ENCODE measurements around the gene SNN.

SNN gene

DNA sequence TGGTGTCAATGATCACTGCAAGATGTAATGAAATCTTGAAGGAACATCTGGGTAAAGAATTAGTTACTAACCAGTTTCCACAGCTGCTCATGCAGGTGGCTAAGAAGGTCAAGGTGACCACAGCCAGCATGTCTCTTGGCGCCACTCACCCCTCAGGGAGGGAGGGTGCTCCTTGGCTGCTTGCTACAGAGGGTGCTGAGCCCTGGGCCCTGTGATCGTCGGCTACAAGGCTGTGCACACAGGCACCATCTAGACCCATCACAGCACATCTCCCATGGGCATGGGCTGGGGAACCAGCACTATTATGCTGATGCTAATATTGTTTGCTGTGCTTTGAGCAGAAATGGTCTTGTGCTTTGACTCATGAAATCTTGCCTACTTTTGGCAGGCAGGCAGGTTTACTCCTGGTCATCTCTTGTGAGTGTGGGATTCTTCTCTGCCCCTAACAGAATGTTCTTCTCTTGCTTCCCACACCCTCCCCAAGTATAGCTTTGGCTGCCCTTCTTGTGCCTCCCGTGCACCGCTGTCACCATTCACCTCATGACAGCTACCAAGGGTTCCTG is 38.0 kb downstream of the SNN start:
- DNase-seq (ENCODE audit: insufficient read length, low spot score) (no peak), FAIRE-seq (no peak)
- TF ChIP-seq, protein P1, sequence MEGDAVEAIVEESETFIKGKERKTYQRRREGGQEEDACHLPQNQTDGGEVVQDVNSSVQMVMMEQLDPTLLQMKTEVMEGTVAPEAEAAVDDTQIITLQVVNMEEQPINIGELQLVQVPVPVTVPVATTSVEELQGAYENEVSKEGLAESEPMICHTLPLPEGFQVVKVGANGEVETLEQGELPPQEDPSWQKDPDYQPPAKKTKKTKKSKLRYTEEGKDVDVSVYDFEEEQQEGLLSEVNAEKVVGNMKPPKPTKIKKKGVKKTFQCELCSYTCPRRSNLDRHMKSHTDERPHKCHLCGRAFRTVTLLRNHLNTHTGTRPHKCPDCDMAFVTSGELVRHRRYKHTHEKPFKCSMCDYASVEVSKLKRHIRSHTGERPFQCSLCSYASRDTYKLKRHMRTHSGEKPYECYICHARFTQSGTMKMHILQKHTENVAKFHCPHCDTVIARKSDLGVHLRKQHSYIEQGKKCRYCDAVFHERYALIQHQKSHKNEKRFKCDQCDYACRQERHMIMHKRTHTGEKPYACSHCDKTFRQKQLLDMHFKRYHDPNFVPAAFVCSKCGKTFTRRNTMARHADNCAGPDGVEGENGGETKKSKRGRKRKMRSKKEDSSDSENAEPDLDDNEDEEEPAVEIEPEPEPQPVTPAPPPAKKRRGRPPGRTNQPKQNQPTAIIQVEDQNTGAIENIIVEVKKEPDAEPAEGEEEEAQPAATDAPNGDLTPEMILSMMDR (IDR thresholded peaks at IDR 0.05; ENCODE audit: insufficient read depth, missing control alignments): no peak

DNA sequence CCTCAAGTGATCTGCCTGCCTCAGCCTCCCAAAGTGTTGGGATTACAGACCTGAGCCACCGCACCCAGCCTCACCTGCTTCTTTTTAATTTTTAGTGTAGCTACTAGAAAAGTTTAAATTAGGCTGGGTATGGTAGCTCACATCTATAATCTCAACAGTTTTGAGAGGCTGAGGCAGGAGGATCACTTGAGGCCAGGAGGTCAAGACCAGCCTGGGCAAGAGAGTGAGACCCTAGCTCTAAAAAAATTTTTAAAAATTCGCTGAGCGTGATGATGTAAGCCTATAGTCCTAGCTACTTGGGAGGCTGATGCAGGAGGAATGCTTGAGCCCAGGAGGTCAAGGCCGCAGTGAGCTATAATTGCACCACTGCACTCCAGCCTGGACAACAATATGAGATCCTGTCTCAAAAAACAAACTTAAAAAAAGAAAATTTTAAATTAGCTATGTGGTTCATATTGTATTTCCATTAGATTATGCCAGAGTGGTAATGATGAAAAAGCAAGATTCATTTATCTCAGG is 39.5 kb downstream of the SNN start:
- FAIRE-seq: no peak
- TF ChIP-seq, protein P1 (IDR thresholded peaks at IDR 0.05; ENCODE audit: insufficient read depth, missing control alignments): no peak

GRCh38 chr16:11708421-11708820 is 40.2 kb downstream of the SNN start:
- DNase-seq (ENCODE audit: insufficient read length, low spot score): no peak
- no peak for FAIRE-seq

More for the DNA sequence above, 39.5 kb downstream of the SNN start:
- DNase-seq (ENCODE audit: insufficient read length, low spot score): no peak

GRCh38 chr16:11711662-11712061 is 43.4 kb downstream of the SNN start:
- no peak for FAIRE-seq
- TF ChIP-seq, protein P1 (IDR thresholded peaks at IDR 0.05; ENCODE audit: insufficient read depth, missing control alignments): no peak
- no peak for DNase-seq (ENCODE audit: insufficient read length, low spot score)

More at GRCh38 chr16:11708421-11708820, 40.2 kb downstream of the SNN start:
- TF ChIP-seq, protein P1 (IDR thresholded peaks at IDR 0.05; ENCODE audit: insufficient read depth, missing control alignments): no peak

- TF ChIP-seq, protein P1 (IDR thresholded peaks at IDR 0.05; ENCODE audit: insufficient read depth, missing control alignments): no peak
- no peak for FAIRE-seq
These were observed 43.9 kb downstream of the SNN start for GRCh38 chr16:11712122-11712521.

GRCh38 chr16:11715246-11715947 is 47.1 kb downstream of the SNN start:
- DNase-seq (ENCODE audit: insufficient read length, low spot score) (no peak), FAIRE-seq (no peak)
- TF ChIP-seq, protein P1 (IDR thresholded peaks at IDR 0.05; ENCODE audit: insufficient read depth, missing control alignments): no peak

More at GRCh38 chr16:11712122-11712521, 43.9 kb downstream of the SNN start:
- DNase-seq (ENCODE audit: insufficient read length, low spot score): no peak

GRCh38 chr16:11716336-11716735 is 48.1 kb downstream of the SNN start:
- TF ChIP-seq, protein P1 (IDR thresholded peaks at IDR 0.05; ENCODE audit: insufficient read depth, missing control alignments): no peak
- no peak for FAIRE-seq
- no peak for DNase-seq (ENCODE audit: insufficient read length, low spot score)
